ENCODE measurements around the gene HACE1. TPM values are rescaled to one million over a fixed set of nuclear protein-coding genes. Genes with fewer than 3 reads are reported as not detected.

Gene HACE1
- total RNA-seq, 1 experiment from 2014 or later: 13.0 TPM

- ChIA-PET POLR2A (no interaction called here), CTCF (interaction anchor here (0.5 kb wide), 1 partner anchor 103 kb away, joined by 3 read pairs; no protein-coding TSS in a partner anchor)
- Histone ChIP-seq H3K36me3 (ENCODE audit: control insufficient read depth, insufficient read depth, low read length) (no peaks in the 10 kb centered on the region), H3K4me1 (ENCODE audit: control insufficient read depth, insufficient read depth, low read length) (no peaks in the 10 kb centered on the region; the same call in 1 of the 2 replicates), H3K27me3 (ENCODE audit: control insufficient read depth, insufficient read depth, low read length) (no peaks in the 10 kb centered on the region), H3K9me3 (ENCODE audit: control insufficient read depth, insufficient read depth, low read depth, low read length) (no peaks in the 10 kb centered on the region; the same call in 1 of the 2 replicates), H3K27ac (ENCODE audit: low read length) (0 out of 2 replicates have a peak overlapping the region, but pooled peaks have one; percentile 27), H3K4me3 (ENCODE audit: low read depth in 2 of 2, low read length in 2 of 2) (no peak overlapping the region)
- BruUV-seq (replicated peaks): no TSS peak
- DNase-seq (ENCODE audit: low read depth, low spot score) (no peak), ATAC-seq (no peak)
- no peak for TF ChIP-seq TCF7L2 (IDR thresholded peaks at IDR 0.05; ENCODE audit: low read depth, low read length)
- TF ChIP-seq CTCF (IDR thresholded peaks at IDR 0.05): peak; percentile 94
- intact Hi-C loops (cut with micrococcal nuclease; ENCODE audit: unreplicated experiment) (loop anchor here (1.0 kb wide), 1 partner anchor 88 kb away; no protein-coding TSS in a partner anchor), in situ Hi-C loops (cut with HindIII; ENCODE audit: low pct_unique_long_range_greater_than_20kb, low sequenced_read_pairs) (no loop called here)
These were observed 176.7 kb downstream of the HACE1 start for GRCh38 chr6:104682722-104683643.

GRCh38 chr6:104680539-104680938, 179.2 kb downstream of the HACE1 start:
- Histone ChIP-seq H3K27me3 (ENCODE audit: control insufficient read depth, insufficient read depth, low read length) (no peaks in the 10 kb centered on the region), H3K4me1 (ENCODE audit: control insufficient read depth, insufficient read depth, low read length) (no peaks in the 10 kb centered on the region; the same call in 1 of the 2 replicates), H3K9me3 (ENCODE audit: control insufficient read depth, insufficient read depth, low read depth, low read length) (no peaks in the 10 kb centered on the region; the same call in 1 of the 2 replicates), H3K27ac (ENCODE audit: low read length) (no peak overlapping the region), H3K36me3 (ENCODE audit: control insufficient read depth, insufficient read depth, low read length) (no peaks in the 10 kb centered on the region), H3K4me3 (ENCODE audit: low read depth in 2 of 2, low read length in 2 of 2) (no peak overlapping the region)
- BruUV-seq (replicated peaks): no TSS peak
- TF ChIP-seq POLR2AphosphoS5 (IDR thresholded peaks at IDR 0.05; ENCODE audit: low read depth, low read length) (no peak), SIN3A (IDR thresholded peaks at IDR 0.05; ENCODE audit: borderline replicate concordance, insufficient read depth, low read depth, low read length) (no peak), TCF7L2 (IDR thresholded peaks at IDR 0.05; ENCODE audit: low read depth, low read length) (no peak), CTCF (IDR thresholded peaks at IDR 0.05) (no peak)
- in situ Hi-C loops (cut with HindIII; ENCODE audit: low pct_unique_long_range_greater_than_20kb, low sequenced_read_pairs): no loop called here
- DNase-seq (ENCODE audit: low read depth, low spot score) (no peak), ATAC-seq (no peak)
- ChIA-PET POLR2A (no interaction called here), CTCF (no interaction called here)
- intact Hi-C loops (cut with micrococcal nuclease; ENCODE audit: unreplicated experiment): no loop called here

GRCh38 chr6:104679971-104680370, 179.7 kb downstream of the HACE1 start:
- DNase-seq (ENCODE audit: low read depth, low spot score) (no peak), ATAC-seq (no peak)
- CTCF ChIA-PET: no interaction called here
- Histone ChIP-seq H3K27ac (ENCODE audit: low read length) (no peak overlapping the region), H3K27me3 (ENCODE audit: control insufficient read depth, insufficient read depth, low read length) (no peaks in the 10 kb centered on the region), H3K4me1 (ENCODE audit: control insufficient read depth, insufficient read depth, low read length) (no peaks in the 10 kb centered on the region; the same call in 1 of the 2 replicates), H3K9me3 (ENCODE audit: control insufficient read depth, insufficient read depth, low read depth, low read length) (no peaks in the 10 kb centered on the region; the same call in 1 of the 2 replicates), H3K4me3 (ENCODE audit: low read depth in 2 of 2, low read length in 2 of 2) (no peak overlapping the region), H3K36me3 (ENCODE audit: control insufficient read depth, insufficient read depth, low read length) (no peaks in the 10 kb centered on the region)
- BruUV-seq (replicated peaks): no TSS peak
- POLR2A ChIA-PET: no interaction called here
- in situ Hi-C loops (cut with HindIII; ENCODE audit: low pct_unique_long_range_greater_than_20kb, low sequenced_read_pairs): no loop called here
- intact Hi-C loops (cut with micrococcal nuclease; ENCODE audit: unreplicated experiment): no loop called here
- TF ChIP-seq REST (IDR thresholded peaks at IDR 0.05; ENCODE audit: insufficient read depth in 1 of 2, low read depth in 2 of 2, low read length in 1 of 2) (no peak), TCF7L2 (IDR thresholded peaks at IDR 0.05; ENCODE audit: low read depth, low read length) (no peak), CTCF (IDR thresholded peaks at IDR 0.05) (no peak), POLR2AphosphoS5 (IDR thresholded peaks at IDR 0.05; ENCODE audit: low read depth, low read length) (no peak), SIN3A (IDR thresholded peaks at IDR 0.05; ENCODE audit: borderline replicate concordance, insufficient read depth, low read depth, low read length) (no peak)
